Fibroblast of skin of abdomen (primary cell): Measurements from ENCODE around the gene TPSB2.

Source experiments
- DNase-seq: peaks from one replicate; pipeline ENCODE4 v3.0.0-alpha.2; 2013

The TPSB2 gene

GRCh38 chr16:1181404-1182315, 48.3 kb downstream of the TPSB2 start:
- no peak for DNase-seq

GRCh38 chr16:1180549-1181403, 49.2 kb downstream of the TPSB2 start:
- DNase-seq = no peak
